ENCODE measurements around the gene FBXO36.

GRCh38 chr2:230011617-230012016 lies 89.3 kb downstream of the FBXO36 start:
- TF ChIP-seq, protein P1, sequence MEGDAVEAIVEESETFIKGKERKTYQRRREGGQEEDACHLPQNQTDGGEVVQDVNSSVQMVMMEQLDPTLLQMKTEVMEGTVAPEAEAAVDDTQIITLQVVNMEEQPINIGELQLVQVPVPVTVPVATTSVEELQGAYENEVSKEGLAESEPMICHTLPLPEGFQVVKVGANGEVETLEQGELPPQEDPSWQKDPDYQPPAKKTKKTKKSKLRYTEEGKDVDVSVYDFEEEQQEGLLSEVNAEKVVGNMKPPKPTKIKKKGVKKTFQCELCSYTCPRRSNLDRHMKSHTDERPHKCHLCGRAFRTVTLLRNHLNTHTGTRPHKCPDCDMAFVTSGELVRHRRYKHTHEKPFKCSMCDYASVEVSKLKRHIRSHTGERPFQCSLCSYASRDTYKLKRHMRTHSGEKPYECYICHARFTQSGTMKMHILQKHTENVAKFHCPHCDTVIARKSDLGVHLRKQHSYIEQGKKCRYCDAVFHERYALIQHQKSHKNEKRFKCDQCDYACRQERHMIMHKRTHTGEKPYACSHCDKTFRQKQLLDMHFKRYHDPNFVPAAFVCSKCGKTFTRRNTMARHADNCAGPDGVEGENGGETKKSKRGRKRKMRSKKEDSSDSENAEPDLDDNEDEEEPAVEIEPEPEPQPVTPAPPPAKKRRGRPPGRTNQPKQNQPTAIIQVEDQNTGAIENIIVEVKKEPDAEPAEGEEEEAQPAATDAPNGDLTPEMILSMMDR (IDR thresholded peaks at IDR 0.05): no peak
- no peak for TF ChIP-seq POLR2AphosphoS5 (IDR thresholded peaks at IDR 0.05)
- TF ChIP-seq POLR2A (IDR thresholded peaks at IDR 0.05): no peak
